Subcutaneous abdominal adipose tissue (tissue), 5 donors: Measurements from ENCODE around the gene XRCC1.
A peak's percentile ranks its signal among the peaks of the same experiment; 100 is the strongest.

Experiments used
- H3K27ac ChIP-seq: one replicate; pipeline ENCODE4 v1.7.0; 2013; ENCODE audit warnings: low read depth, mild to moderate bottlenecking, inconsistent platforms, low read length, moderate library complexity
- H3K27me3 ChIP-seq, 5 donors: one replicate each; pipeline ENCODE4 v1.7.0; 2013; ENCODE audit warnings: low read length in 5 of 5, inconsistent platforms in 1 of 5; ENCODE audit not compliant: control insufficient read depth in 5 of 5, insufficient read depth in 4 of 5
- H3K36me3 ChIP-seq, 5 donors: one replicate each; pipeline ENCODE4 v1.7.0; 2013; ENCODE audit warnings: low read length in 5 of 5; ENCODE audit not compliant: control insufficient read depth in 5 of 5, insufficient read depth in 5 of 5
- H3K4me1 ChIP-seq, 5 donors: one replicate each; pipeline ENCODE4 v1.7.0; 2013; ENCODE audit warnings: low read length in 5 of 5, mild to moderate bottlenecking in 3 of 5, moderate library complexity in 1 of 5; ENCODE audit not compliant: control insufficient read depth in 5 of 5, insufficient read depth in 5 of 5
- H3K4me3 ChIP-seq, 5 donors: one replicate each; pipeline ENCODE4 v1.7.0; 2013; ENCODE audit warnings: low read length in 5 of 5, low read depth in 1 of 5
- H3K9ac ChIP-seq, 5 donors: one replicate each; pipeline ENCODE4 v1.7.0; 2013; ENCODE audit warnings: low read length in 5 of 5, mild to moderate bottlenecking in 4 of 5, moderate library complexity in 3 of 5
- H3K9me3 ChIP-seq, 5 donors: one replicate each; pipeline ENCODE4 v1.7.0; 2013; ENCODE audit warnings: low read length in 5 of 5; ENCODE audit not compliant: control insufficient read depth in 5 of 5
- donor health status: healthy.
- donor health status: healthy.
- donor health status: healthy.
- donor health status: healthy.
- donor health status: healthy.

The XRCC1 gene

GRCh38 chr19:43534305-43534815, 41.0 kb downstream of the XRCC1 start:
- Histone ChIP-seq H3K4me3 (peak overlapping the region in 4 of 5 donors; percentile 44 to 84 (median 78)), H3K36me3 (peaks cover 9 to 20% (median 12%) of the 10 kb centered on the region in 5 donors), H3K9me3 (peaks cover 0 to 7% (median 2%) of the 10 kb centered on the region in 5 donors), H3K9ac (peak overlapping the region in 3 of 5 donors; percentile 16 to 69 (median 29)), H3K4me1 (peaks cover 3 to 31% (median 22%) of the 10 kb centered on the region in 5 donors), H3K27me3 (no peaks in the 10 kb centered on the region), H3K27ac (no peak overlapping the region)

- Histone ChIP-seq H3K4me3 (peak overlapping the region; percentile 72 to 86 (median 84)), H3K4me1 (peaks cover 3 to 31% (median 22%) of the 10 kb centered on the region in 5 donors), H3K27ac (peak overlapping the region; percentile 83), H3K9ac (peak overlapping the region in 4 of 5 donors; percentile 23 to 80 (median 64)), H3K9me3 (peaks cover 0 to 3% (median 0%) of the 10 kb centered on the region in 5 donors), H3K36me3 (peaks cover 3 to 14% (median 8%) of the 10 kb centered on the region in 5 donors), H3K27me3 (no peaks in the 10 kb centered on the region)
Observed at GRCh38 chr19:43533546-43534304, 41.6 kb downstream of the XRCC1 start.

DNA sequence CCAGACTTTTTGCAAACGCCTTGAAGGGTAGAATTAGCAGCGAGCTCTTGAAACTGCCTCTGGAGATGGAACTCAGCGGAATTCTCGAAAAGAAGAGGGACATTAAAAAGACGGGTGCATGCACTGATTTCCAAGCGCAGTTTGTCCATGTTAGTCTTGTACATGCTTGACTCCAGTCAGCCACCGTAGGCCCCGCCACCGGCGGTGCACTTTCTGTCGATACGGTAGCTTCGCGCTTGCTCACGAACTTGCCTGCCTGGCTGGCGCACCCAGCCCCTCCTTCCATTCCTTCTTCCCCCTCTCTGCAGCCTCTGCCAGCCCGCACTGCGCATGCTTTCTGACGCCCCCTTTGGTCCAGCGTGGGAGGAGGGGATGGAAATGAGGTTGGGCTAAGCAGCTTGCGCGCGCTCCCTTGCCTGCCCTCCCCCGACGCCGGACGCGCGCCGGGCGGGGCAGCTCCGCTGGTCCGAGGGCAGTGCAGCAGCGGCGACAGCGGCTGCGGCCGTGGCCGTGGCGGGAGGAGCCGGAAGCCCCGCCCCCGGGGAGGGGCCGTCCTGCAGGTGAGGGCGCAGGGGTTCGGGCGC, 42.3 kb downstream of the XRCC1 start, which contains the start of gene ZNF575:
TSS of gene ZNF575 (plus strand) at position 227 of the 584 bp plus-strand sequence. CDS start 1,235 bp downstream, outside the sequence.
- Histone ChIP-seq H3K4me3 (peak within 1 kb of the TSS; percentile 72 to 86 (median 84)), H3K27me3 (no peaks in the 10 kb centered on the region), H3K4me1 (peaks cover 3 to 31% (median 23%) of the 10 kb centered on the region in 5 donors), H3K36me3 (peaks cover 0 to 8% (median 3%) of the 10 kb centered on the region in 5 donors), H3K9ac (peak within 1 kb of the TSS in 4 of 5 donors; percentile 31 to 80 (median 70)), H3K27ac (peak within 1 kb of the TSS; percentile 83), H3K9me3 (no peaks in the 10 kb centered on the region)

DNA sequence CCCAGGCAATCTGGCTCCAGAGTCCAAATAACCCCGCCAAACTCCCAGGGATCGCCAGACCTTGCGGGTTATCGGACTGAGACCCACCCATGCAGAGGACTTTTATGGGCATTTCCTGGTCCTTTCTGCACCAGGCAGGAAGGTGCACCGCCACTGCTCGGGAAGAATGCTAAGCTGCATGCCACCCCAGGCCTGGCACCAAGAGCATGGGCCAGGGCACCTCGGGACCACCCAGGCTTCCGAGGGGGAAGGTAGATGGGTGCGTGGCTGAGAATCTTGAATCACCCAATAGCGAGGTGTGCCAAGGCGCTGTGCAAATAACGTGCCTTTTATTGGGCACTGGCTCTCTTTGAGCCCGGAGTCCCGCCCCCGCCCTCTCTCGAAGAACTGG, 42.8 kb downstream of the XRCC1 start:
- Histone ChIP-seq H3K36me3 (peaks cover 0 to 5% (median 0%) of the 10 kb centered on the region in 5 donors), H3K27me3 (no peaks in the 10 kb centered on the region), H3K9ac (peak overlapping the region in 4 of 5 donors; percentile 31 to 80 (median 70)), H3K4me3 (peak overlapping the region; percentile 72 to 85 (median 83)), H3K9me3 (no peaks in the 10 kb centered on the region), H3K4me1 (peaks cover 3 to 31% (median 24%) of the 10 kb centered on the region in 5 donors), H3K27ac (peak overlapping the region; percentile 83)

DNA sequence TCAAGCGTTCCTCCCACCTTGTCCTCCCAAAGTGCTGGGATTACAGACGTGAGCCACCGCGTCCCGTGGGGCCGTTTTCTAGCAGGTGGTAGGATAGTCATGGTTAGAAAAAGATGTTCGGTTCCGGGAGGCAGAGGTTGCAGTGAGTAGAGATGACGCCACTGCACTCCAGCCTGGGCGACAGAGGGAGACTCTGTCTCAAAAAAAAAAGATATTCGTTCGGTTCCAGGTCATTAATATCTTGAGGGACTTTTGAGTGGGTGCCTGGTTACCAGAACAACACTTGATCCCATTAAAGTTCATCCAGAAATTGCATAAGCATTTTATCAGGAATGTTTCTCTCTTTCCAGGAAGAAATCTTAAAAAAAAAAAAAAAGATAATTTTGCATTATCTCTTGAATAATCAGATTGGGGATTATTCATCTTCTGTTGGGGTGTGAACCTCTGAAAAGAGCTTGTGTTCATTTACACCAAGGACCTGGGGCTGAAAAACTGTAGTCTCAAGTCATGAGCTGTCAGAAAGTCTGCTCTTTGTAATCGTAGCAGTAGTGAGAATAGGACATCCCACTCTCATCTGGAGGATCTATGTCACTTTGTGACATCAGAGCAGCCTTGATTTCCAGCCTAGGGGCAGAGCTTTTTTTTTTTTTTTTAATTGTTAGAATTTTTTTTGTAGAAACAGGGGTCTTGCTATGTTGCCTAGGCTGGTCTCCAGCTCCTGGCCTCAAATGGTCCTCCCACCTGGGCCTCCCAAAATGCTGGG, 47.3 kb downstream of the XRCC1 start:
- H3K9me3 ChIP-seq, result no peaks in the 10 kb centered on the region
- H3K36me3 ChIP-seq, result no peaks in the 10 kb centered on the region
- H3K4me1 ChIP-seq, result peaks cover 9 to 44% (median 37%) of the 10 kb centered on the region in 5 donors
- H3K27ac ChIP-seq, result peak overlapping the region; percentile 38
- peak overlapping the region in 2 of 5 donors; percentile 72 to 91 for H3K9ac ChIP-seq
- H3K27me3 ChIP-seq, result no peaks in the 10 kb centered on the region
- peak overlapping the region in 3 of 5 donors; percentile 85 to 92 (median 90) for H3K4me3 ChIP-seq

- Histone ChIP-seq H3K4me3 (peak within 1 kb of the TSS; percentile 81 to 92 (median 87)), H3K36me3 (no peaks in the 10 kb centered on the region), H3K4me1 (peaks cover 6 to 35% (median 29%) of the 10 kb centered on the region in 5 donors), H3K27ac (peak within 1 kb of the TSS; percentile 85), H3K27me3 (no peaks in the 10 kb centered on the region), H3K9me3 (no peaks in the 10 kb centered on the region), H3K9ac (peak within 1 kb of the TSS; percentile 72 to 92 (median 89))
Observed at GRCh38 chr19:43526884-43527859, 48.2 kb downstream of the XRCC1 start, which contains the start of gene ETHE1. Gene ETHE1 (minus strand): TSS chr19:43527201. CDS start chr19:43527177, 24 bp downstream.

- peak overlapping the region; percentile 81 to 92 (median 87) for H3K4me3 ChIP-seq
- H3K9ac ChIP-seq, result peak overlapping the region; percentile 72 to 92 (median 89)
- peaks cover 6 to 34% (median 28%) of the 10 kb centered on the region in 5 donors for H3K4me1 ChIP-seq
- peak overlapping the region; percentile 85 for H3K27ac ChIP-seq
- H3K27me3 ChIP-seq, result no peaks in the 10 kb centered on the region
- no peaks in the 10 kb centered on the region for H3K9me3 ChIP-seq
- no peaks in the 10 kb centered on the region for H3K36me3 ChIP-seq
Observed at GRCh38 chr19:43525836-43526771, 49.2 kb downstream of the XRCC1 start.
